T-helper 2 cell treated with Interferon-gamma antibody and Interleukin-4, amounts not matched to agents 100 ng/mL and 5 ng/mL, for 36 hours (primary cell): ENCODE measurements around the gene SPO11. TPM values are rescaled to one million over a fixed set of nuclear protein-coding genes. Genes with fewer than 3 reads are reported as not detected.

Experiments used
- intact Hi-C: fragments of 100-400 bp; cut with micrococcal nuclease; formaldehyde crosslinking; loops from one replicate; pipeline ENCODE4 v1.15.1; 2023
- total RNA-seq: library from RNA; stranded (reverse); gene quantifications from 2 replicates; pipeline ENCODE4 v1.2.3, GENCODE V29; 2022

Gene SPO11
- total RNA-seq, 1 donor from 2014 or later, result not detected

DNA sequence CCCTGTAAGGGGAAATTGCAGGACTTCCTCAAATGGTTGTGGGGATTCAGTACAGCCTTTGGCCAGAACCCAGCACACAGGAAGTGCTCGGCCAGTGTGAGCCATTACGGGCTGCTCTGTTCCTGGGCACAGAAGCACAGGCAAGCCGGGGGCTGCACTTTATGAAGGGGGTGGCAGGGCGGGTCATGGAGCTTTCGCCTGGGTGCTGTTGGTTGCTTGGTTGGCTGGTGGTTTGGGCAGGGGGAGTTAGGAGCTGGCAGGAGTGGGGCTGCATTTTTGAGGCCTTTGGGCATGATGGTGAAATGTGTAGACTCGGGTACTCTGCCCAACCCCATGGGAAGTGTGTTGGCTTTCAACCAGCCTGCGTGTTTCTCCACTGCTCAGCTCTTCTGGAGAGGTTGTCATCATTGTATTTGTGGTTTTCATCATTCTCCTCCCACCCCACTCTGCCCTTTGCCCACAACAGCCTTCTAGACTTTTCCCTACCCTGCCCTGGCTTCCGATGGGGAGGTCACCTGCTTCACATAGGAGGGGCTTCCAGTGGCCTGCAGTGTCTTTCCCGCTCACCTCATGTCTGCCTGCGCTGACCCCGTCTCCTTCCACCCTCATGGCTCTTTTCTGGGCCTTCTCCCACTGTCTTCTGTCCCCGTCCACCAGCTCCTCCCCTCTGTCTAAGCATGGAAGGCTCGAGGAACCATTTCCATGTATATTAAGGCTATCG lies 45.5 kb downstream of the SPO11 start:
- intact Hi-C loops, result no loop called here

- intact Hi-C loops, result no loop called here
These were observed 46.1 kb downstream of the SPO11 start for GRCh38 chr20:57375652-57376230.

GRCh38 chr20:57377350-57377749 lies 47.7 kb downstream of the SPO11 start:
- intact Hi-C loops, result no loop called here

DNA sequence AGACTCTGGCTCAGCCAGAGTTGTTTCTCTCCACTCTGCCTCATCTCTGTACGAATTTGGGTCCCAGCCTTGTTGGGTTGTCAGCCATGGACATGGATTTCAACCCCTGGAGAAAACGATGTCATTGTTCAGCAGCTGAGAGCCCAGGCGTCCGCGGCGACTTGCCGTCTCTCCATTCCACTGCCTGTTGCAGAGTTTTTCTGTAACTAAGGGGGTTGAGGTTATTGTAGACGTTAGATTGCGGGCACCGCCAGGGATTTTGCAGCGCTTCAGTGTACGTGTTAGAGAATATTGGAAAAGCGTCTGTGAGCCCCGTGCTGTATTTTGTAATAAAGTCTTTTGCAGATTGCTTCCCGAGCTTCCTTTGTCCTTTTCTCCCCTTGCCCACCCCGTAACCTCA lies 48.5 kb downstream of the SPO11 start:
- intact Hi-C loops, result no loop called here

DNA sequence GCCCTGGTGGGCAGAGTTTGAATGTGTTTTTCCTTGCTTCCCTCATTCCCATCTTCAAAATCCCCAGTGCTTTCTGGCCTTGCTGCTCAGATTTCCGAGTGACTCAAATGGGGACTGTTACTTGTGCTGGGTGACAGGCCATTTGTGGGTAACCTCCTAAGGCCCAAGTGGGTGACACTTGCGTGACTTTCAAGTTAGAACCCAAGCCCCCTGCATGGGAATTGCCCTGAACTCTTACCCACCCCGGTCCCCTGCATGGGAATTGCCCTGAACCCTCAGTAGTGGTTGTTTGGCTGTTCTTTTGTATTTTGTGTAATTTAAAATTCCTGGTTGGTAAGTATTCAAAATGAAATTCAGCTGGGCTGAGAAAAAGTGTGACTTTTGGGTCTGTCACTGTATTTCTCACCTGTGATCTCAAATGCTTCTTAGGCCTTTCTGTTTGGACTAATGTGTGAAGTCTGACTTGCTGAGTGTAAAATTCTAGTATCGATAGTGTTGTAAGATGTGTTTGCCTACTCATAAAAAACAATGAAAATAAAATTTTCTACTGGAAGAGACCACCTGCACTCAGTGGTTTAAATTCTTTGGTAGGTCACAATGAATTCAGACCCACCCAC lies 49.2 kb downstream of the SPO11 start:
- intact Hi-C loops, result loop anchor here (1.0 kb wide), 1 partner anchor 27 kb away; the partner anchor contains the start of gene RAE1

GRCh38 chr20:57379263-57379647 lies 49.7 kb downstream of the SPO11 start:
- intact Hi-C loops, result loop anchor here (1.0 kb wide), 1 partner anchor 28 kb away; the partner anchor contains the start of gene RAE1

DNA sequence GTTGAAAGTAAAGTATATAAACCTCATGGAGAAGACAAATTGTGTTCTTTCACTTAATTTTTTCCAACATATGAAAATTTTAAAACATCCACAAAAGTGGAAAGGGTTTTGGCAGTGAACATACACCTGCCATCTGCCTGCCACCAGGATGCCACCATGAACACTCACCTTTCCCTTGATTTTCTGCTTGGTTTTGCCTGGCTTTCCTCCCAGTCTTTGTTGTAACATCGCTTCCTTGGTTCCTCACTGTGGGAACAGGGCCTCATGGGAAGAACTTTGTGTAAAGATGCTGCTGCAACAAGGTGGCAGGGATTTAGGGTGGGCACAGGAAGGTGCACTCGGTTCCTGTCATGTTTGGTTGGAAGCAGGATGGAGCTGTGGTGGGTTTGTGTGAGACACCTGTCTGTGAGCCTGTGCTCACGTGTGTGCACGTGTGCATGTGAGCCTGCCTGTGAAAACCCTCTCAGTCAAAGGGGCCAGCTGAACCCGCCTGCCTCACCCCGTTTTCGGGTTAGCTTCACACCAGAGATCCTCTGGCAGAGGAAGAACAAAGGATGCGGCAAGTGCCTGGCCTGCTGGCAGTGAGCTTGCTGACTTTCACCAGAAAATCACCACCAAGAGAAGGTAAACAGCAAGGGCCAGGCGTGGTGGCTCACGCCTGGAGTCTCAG lies 50.6 kb downstream of the SPO11 start:
- intact Hi-C loops, result loop anchor here (2.0 kb wide), 1 partner anchor 215 kb away; no protein-coding TSS in a partner anchor

GRCh38 chr20:57381596-57382503 lies 52.2 kb downstream of the SPO11 start:
- intact Hi-C loops, result loop anchor here (1.0 to 2.0 kb wide), 3 partner anchors 10 to 213 kb away; no protein-coding TSS in a partner anchor

DNA sequence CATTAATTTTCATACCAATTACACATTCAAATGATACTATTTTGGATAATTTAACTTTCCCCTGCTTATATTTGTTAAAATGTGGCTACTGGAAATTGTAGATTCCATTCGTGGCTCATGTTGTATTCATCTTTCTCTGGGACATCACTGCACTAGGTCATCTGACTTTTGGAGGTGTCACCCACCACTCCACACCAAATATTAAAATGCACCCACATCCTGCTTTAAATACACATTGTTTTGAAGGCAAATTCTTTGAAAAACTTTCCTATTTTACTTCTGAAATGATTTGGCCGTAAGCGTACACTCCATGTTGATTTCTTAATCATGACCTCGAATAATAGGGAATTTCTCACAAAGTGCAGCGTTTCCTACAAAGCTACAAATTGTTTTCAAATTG lies 52.9 kb downstream of the SPO11 start:
- intact Hi-C loops, result no loop called here

DNA sequence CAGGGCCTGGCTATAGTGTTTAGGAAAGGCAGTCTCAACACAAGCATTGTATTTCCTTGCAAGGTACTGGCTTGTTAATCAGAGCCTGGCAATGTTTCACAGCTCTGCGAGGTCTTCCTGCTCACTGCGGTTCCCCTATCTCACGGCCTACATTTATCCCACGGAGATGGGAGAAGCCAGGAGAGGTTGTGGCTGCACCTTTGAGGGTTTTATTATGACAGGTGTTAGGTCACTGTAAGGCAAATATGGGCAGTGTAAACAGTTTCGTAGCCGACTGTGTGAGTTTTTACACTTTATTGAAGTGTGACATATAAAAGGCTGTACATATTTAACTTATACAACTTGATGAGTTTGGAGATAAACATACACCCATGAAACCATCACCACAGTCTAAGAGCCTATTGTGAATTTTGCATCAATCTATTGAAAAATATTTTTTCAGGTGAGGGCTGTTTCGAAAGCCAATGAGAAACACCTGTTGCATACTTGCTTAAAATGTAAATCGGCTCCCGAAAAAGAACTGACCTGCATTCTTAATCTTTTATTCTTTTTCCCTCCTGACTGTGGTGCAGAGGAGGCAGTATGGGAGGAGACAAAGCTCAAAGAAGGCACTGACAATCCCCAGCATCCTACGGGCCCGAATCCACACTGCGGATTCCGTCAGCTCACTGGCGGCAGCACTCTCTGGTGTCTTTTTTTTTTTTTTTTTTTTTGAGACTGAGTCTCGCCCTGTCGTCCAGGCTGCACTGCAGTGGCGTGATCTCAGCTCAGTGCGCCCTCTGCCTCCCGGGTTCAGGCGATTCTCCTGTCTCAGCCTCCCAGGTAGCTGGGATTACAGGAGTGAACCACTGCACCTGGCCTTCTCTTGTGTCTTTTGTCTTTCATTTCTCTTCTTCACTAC lies 54.1 kb downstream of the SPO11 start:
- intact Hi-C loops, result no loop called here

DNA sequence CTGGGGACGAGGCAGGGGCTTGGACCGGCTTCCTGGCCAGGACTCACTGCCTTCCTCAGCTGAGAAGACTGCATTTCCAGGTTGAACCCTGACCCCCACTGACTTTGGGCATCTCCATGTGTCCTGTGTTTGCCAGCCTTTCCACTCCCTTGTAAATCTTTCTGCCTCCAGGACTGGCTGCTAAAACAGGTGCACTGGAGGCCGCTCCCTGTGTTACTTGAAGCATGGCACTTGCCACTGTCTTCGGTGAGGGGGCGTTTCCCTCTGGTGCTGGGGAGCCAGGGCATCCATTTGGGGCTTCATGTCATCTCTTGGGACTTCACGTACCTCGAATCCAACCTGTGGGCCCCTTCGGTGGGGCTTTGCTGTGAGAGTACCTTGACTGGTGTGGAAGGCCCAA lies 54.9 kb downstream of the SPO11 start:
- intact Hi-C loops, result no loop called here

- intact Hi-C loops, result no loop called here
These were observed 55.6 kb downstream of the SPO11 start for GRCh38 chr20:57384953-57385761.

- intact Hi-C loops, result no loop called here
These were observed 56.3 kb downstream of the SPO11 start for GRCh38 chr20:57385940-57386339.

- intact Hi-C loops, result no loop called here
These were observed 57.2 kb downstream of the SPO11 start for GRCh38 chr20:57386762-57387161.

DNA sequence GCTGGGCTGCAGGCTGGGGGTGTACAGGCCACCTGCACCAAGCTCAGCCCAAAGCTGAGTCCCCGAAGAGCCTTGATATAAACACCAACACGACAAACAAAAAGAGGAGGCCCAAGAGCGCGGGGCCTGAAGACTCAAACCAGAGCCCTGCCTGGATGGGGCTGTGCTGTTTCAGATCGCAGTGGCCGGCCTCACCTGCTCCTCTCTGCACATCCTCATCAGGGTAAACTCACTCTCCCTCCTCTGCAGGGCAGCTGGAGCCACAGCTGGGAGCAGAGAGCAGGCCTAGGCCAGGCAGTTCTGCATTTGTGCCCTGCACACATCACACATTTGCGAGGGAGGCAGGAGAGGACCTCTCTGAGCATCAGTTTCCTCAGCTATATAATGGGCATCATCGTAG lies 57.9 kb downstream of the SPO11 start:
- intact Hi-C loops, result no loop called here

DNA sequence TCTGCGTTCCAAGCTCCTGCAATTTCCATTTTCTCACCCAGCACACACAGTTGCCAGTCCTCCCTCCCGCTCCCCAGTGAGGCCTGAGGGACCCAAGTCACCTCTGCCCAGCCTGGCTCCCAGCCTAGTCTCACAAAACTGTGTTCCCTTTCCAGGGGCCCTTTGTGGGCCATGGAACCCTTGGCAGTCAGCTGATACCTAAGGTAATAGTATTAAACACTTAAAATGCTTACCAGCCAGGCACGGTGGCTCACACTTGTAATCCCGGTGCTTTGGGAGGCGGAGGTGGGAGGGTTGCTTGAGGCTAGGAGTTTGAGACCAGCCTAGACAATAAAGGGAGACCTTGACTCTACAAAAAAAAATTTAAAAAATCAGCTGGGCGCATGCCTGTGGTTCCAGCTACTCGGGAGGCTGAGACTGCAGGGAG lies 58.4 kb downstream of the SPO11 start:
- intact Hi-C loops, result no loop called here

- intact Hi-C loops, result loop anchor here (1.0 kb wide), 1 partner anchor 9 kb away; no protein-coding TSS in a partner anchor
These were observed 59.5 kb downstream of the SPO11 start for GRCh38 chr20:57388953-57389694.
